ENCODE data around the gene FGF1.

FGF1 gene

GRCh38 chr5:142609142-142609541 lies 76.7 kb downstream of the FGF1 start:
- no peak for DNase-seq

- DNase-seq: no peak
These were observed 77.8 kb downstream of the FGF1 start for GRCh38 chr5:142608081-142608480.

GRCh38 chr5:142605611-142606010 lies 80.3 kb downstream of the FGF1 start:
- no peak for DNase-seq

- peak; percentile 56 for DNase-seq
These were observed 83.1 kb downstream of the FGF1 start for GRCh38 chr5:142602720-142603245.

GRCh38 chr5:142601432-142601831 lies 84.5 kb downstream of the FGF1 start:
- no peak for DNase-seq

GRCh38 chr5:142600611-142601358 lies 85.1 kb downstream of the FGF1 start:
- DNase-seq: no peak

- no peak for DNase-seq
These were observed 85.8 kb downstream of the FGF1 start for GRCh38 chr5:142600092-142600491.

GRCh38 chr5:142598338-142598700 lies 87.6 kb downstream of the FGF1 start:
- DNase-seq: no peak

- DNase-seq: peak; percentile 73
These were observed 88.1 kb downstream of the FGF1 start for GRCh38 chr5:142597546-142598337.

- DNase-seq: no peak
These were observed 88.9 kb downstream of the FGF1 start for GRCh38 chr5:142597025-142597424.

GRCh38 chr5:142592365-142592764 lies 93.5 kb downstream of the FGF1 start:
- no peak for DNase-seq

- DNase-seq: no peak
These were observed 95.2 kb downstream of the FGF1 start for GRCh38 chr5:142590451-142591231.

- no peak for DNase-seq
These were observed 96.2 kb downstream of the FGF1 start for GRCh38 chr5:142589720-142590119.

- DNase-seq: peak; percentile 25
These were observed 98.4 kb downstream of the FGF1 start for GRCh38 chr5:142587354-142587965.

GRCh38 chr5:142586552-142586951 lies 99.3 kb downstream of the FGF1 start:
- no peak for DNase-seq

GRCh38 chr5:142585451-142585850 lies 100.4 kb downstream of the FGF1 start:
- no peak for DNase-seq

- no peak for DNase-seq
These were observed 101.0 kb downstream of the FGF1 start for GRCh38 chr5:142584891-142585290.

GRCh38 chr5:142578161-142578830 lies 107.6 kb downstream of the FGF1 start:
- DNase-seq: no peak

- DNase-seq: no peak
These were observed 109.1 kb downstream of the FGF1 start for GRCh38 chr5:142576804-142577203.

- no peak for DNase-seq
These were observed 109.6 kb downstream of the FGF1 start for GRCh38 chr5:142576303-142576702.

GRCh38 chr5:142572006-142572405 lies 113.9 kb downstream of the FGF1 start:
- DNase-seq: no peak

GRCh38 chr5:142571371-142571770 lies 114.5 kb downstream of the FGF1 start:
- no peak for DNase-seq

Data from NCI-H226 (cell line).